NCI-H146 (cell line): ENCODE results near the gene SVEP1.
"Not testable (repeated sequence)": the region's sequence is repeated elsewhere in the genome, so short reads cannot be mapped to it uniquely, and the experiment has no call there.

Experiments used
- DNase-seq: peaks from one replicate; lab custom pipeline; 2025; lab: John Stamatoyannopoulos, UW

Gene SVEP1

DNA sequence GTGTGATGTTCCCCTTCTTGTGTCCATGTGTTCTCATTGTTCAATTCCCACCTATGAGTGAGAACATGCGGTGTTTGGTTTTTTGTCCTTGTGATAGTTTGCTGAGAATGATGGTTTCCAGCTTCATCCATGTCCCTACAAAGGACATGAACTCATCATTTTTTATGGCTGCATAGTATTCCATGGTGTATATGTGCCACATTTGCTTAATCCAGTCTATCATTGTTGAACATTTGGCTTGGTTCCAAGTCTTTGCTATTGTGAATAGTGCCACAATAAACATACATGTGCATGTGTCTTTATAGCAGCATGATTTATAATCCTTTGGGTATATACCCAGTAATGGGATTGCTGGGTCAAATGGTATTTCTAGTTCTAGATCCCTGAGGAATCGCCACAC lies 220.5 kb downstream of the SVEP1 start:
- DNase-seq: not testable (repeated sequence)

DNA sequence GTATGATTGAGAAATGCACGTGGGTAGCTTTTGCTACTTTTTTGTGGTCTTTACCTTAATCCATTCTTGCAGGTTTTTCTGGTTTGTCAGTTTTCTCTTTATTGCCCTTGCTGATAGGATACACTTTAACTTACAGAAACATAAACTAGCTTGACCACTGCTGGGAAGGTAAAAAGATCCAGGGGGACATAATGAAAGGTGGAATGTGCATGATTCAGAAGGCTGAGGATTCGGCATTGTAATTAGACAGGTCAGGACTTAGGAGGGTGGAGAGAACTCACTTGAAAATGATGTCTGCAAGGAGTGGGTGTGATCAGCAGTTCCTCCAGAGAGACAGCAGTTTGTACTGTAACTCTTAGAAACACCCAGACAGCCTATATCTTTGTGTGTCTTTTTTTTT lies 222.0 kb downstream of the SVEP1 start:
- no peak for DNase-seq

GRCh38 chr9:110356639-110357395 lies 222.7 kb downstream of the SVEP1 start:
- no peak for DNase-seq

DNA sequence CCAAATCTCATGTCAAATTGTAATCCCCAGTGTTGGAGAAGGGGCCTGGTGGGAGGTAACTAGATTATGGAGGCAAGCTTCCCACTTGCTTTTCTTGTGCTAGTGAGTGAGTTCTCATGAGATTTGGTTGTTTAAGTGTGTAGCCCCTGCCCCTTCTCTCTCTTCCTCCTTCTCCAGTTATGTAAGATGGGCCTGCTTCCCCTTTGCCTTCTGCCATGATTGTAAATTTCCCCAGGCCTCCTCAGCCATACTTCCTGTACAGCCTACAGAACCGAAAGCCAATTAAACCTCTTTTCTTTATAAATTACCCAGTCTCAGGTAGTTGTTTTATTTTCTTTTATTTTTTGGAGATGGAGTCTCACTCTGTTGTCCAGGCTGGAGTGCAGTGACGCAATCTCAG lies 223.6 kb downstream of the SVEP1 start:
- DNase-seq: no peak

- DNase-seq: no peak
Observed at GRCh38 chr9:110351009-110351467, 228.5 kb downstream of the SVEP1 start.

GRCh38 chr9:110346325-110346724 lies 233.2 kb downstream of the SVEP1 start:
- no peak for DNase-seq

DNA sequence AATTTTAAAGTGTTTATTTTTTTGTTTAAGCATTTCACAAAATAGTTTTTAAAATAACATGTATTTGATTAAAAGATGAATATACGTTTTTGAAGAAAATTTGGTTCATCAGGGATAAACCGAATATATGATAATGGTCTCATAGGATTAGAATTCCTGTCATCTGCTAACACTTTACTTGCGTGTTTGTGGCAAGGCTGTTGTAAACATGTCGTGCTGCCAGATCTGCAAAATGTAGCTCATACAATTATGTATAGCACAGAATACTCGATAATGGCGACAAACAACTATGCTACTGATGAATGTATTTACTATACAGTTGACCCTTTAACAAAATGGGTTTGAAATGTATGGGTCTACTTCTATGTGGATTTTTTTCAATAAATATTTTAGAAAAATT lies 234.7 kb downstream of the SVEP1 start:
- no peak for DNase-seq

GRCh38 chr9:110343551-110343950 lies 236.0 kb downstream of the SVEP1 start:
- DNase-seq: no peak

DNA sequence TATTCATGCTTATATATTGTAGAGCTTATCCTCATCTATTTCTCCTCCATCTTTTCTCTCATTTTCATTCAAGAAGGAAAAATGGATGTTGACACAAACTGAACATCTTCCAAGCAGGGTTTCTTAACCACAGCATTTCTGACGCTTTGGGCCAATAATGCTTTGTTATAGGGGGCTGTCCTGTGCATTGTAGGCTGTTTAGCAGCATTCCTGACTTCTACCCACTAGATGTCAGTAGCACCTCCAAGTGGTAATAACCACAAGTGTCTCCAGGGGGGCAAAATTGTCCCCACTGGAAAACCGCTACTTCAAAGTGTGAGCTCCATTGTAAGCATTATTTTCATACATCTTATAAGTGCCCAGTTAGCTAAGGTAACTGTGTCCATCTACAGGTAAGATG lies 239.2 kb downstream of the SVEP1 start:
- DNase-seq: no peak

- no peak for DNase-seq
Observed at GRCh38 chr9:110338143-110338542, 241.4 kb downstream of the SVEP1 start.

DNA sequence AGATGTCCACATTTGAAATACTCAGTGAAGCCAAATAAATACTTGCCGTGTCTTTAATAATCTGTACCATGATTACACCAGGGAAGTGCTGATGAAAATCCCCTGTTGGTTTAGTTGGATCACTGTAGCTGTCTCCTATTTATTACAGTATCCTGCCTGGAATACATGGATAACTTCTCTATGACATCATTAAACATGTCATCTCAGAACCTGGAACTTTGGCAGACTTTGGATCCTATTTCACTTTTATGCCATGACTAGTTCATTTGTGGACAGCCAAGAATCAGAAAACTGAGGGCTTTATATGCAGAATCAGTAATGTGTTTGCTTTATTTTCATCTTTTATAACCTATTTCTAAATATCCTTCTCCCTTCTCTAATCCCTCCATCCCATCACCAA lies 241.8 kb downstream of the SVEP1 start, which contains the start of gene TXNDC8:
Gene TXNDC8, minus strand, starts transcription at position 137 of the 400 bp plus-strand sequence.
- no peak for DNase-seq

- DNase-seq: no peak
Observed at GRCh38 chr9:110336363-110336762, 243.2 kb downstream of the SVEP1 start.

- DNase-seq: no peak
Observed at GRCh38 chr9:110334871-110335270, 244.7 kb downstream of the SVEP1 start.

GRCh38 chr9:110334183-110334582 lies 245.4 kb downstream of the SVEP1 start:
- no peak for DNase-seq

DNA sequence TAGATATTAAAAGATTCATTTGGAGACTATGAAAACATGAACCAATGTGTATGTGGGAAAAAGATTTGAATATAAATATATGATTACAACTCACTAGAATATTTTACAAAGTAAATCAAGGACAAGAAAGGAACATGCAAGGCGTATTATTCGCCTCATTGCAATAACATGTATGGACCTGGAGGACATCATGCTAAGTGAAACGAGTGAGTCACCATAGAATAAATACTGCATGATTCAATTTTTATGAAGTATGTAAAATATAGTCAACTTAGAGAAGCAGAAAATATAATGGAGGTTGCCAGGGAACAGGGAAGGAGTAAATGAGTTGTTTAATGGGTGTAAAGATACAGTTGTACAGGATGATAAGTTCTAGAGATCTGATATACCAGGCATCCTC lies 246.8 kb downstream of the SVEP1 start:
- DNase-seq: no peak

- no peak for DNase-seq
Observed at GRCh38 chr9:110330484-110331105, 248.9 kb downstream of the SVEP1 start.

DNA sequence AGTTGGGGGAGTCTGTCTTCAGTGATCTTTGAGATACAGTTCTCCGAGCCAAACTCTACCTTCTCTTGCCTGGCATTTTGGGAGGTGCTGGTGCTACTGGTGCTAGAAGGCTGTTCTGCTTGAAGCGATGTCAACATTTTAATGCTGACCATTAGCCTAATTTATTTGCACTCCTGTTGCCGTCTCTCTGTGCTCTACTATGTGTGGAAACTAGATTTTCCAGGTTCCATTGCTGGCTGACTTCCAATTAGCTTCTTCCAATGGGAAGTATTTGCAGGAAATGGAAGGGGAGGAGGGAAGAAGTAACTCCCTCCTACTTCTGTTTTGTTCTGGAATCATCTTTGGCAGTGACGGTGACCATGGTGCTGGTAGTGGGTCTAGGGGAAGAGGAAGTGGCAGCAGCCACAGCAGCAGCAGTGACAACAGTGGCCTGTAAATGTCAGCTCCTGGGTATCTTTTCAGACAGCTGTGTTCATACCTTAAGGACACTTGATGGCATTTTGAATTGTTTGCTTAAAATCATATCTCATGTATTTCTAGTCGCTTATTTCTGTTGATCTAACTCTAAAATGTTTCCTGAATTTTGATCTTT lies 249.8 kb downstream of the SVEP1 start:
- DNase-seq: no peak

GRCh38 chr9:110328763-110329162 lies 250.8 kb downstream of the SVEP1 start:
- no peak for DNase-seq

- DNase-seq: no peak
Observed at GRCh38 chr9:110327716-110328115, 251.8 kb downstream of the SVEP1 start.

DNA sequence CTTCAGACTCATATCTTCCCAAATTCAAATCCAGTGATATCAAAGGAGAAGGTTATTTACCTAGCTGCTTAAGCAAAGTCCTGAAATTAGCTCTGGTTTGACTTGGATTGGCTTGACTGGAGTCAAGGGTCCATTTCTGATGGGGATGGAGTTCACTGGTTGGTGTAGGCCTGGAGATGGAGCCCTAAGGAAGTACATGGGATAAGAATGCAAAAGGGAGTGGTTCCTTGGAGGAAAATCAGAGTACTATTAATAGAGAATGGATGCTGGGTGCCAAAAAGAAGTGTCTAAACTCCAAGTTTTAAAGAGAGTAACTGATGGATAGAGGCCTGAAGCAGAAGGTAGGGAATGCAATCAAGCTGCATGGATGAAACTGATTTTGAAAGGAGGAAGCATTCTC lies 255.7 kb downstream of the SVEP1 start:
- DNase-seq: no peak

- DNase-seq: no peak
Observed at GRCh38 chr9:110320651-110321445, 258.7 kb downstream of the SVEP1 start.

GRCh38 chr9:110319781-110320492 lies 259.6 kb downstream of the SVEP1 start:
- no peak for DNase-seq
